IMR-90 (cell line): ENCODE measurements around the gene SRPK1.

Source experiments
- CTCF ChIP-seq: conservative IDR thresholded peaks from 2 replicates; pipeline ENCODE4 v1.5.1; 2012; ENCODE audit warnings: mild to moderate bottlenecking, low read depth, low read length, improper control_type of control experiment
- MAZ ChIP-seq: IDR thresholded peaks from 2 replicates; pipeline ENCODE4 v1.6.1; 2012; ENCODE audit warnings: low read depth, mild to moderate bottlenecking, low read length, improper control_type of control experiment, moderate library complexity, borderline replicate concordance
- MXI1 ChIP-seq: IDR thresholded peaks from 2 replicates; pipeline ENCODE4 v1.6.1; 2012; ENCODE audit warnings: low read depth, mild to moderate bottlenecking, low read length, moderate library complexity, borderline replicate concordance
- NFE2L2 ChIP-seq: fragments of 150-350 bp; IDR thresholded peaks from 2 replicates; pipeline ENCODE4 v1.6.1; 2016; ENCODE audit warnings: low read depth, mild to moderate bottlenecking, low read length
- RFX5 ChIP-seq: IDR thresholded peaks from 2 replicates; pipeline ENCODE4 v1.8.0; 2012; ENCODE audit warnings: low read depth, mild to moderate bottlenecking, low read length, moderate library complexity
- SMC3 ChIP-seq: fragments of 150-350 bp; IDR thresholded peaks from 2 replicates; pipeline ENCODE4 v1.6.1; 2016; ENCODE audit warnings: low read depth, mild to moderate bottlenecking, antibody characterized with exemption, low read length, moderate library complexity

GRCh38 chr6:35895560-35895959 is 25.3 kb downstream of the SRPK1 start:
- TF ChIP-seq CTCF, result no peak
- TF ChIP-seq MAZ, result no peak
- no peak for TF ChIP-seq RFX5
- TF ChIP-seq MXI1, result no peak
- TF ChIP-seq SMC3, result no peak
- TF ChIP-seq NFE2L2, result no peak
